Thyroid gland (tissue), 4 donors: ENCODE data around the gene DNAJB9. TPM values are rescaled to one million over a fixed set of nuclear protein-coding genes. Genes with fewer than 3 reads are reported as not detected.
A peak's percentile ranks its signal among the peaks of the same experiment; 100 is the strongest.

Source experiments
- DNase-seq, 2 donors: peaks; one replicate each; pipeline ENCODE4 v3.0.0-alpha.2; 2019
- H3K27ac ChIP-seq, 3 donors: fragments of 200-600 bp; sonication (generic); 1 replicate in 2 of 3; 2 replicates in 1 of 3; pipeline ENCODE4 v1.5.1; 2016 to 2019; ENCODE audit warnings: mild to moderate bottlenecking in 1 of 3, moderate library complexity in 1 of 3
- H3K27me3 ChIP-seq: fragments of 200-600 bp; sonication (generic); one replicate; pipeline ENCODE4 v1.5.1; 2019
- H3K36me3 ChIP-seq, 2 donors: fragments of 200-600 bp; sonication (generic); one replicate each; pipeline ENCODE4 v1.5.1; 2016 to 2019
- H3K4me1 ChIP-seq, 2 donors: fragments of 200-600 bp; sonication (generic); one replicate each; pipeline ENCODE4 v1.5.1; 2017 to 2019
- H3K4me3 ChIP-seq, 3 donors: fragments of 200-600 bp; sonication (generic); replicated peaks in 1 of 3; 1 replicate in 2 of 3; 2 replicates in 1 of 3; pipeline ENCODE4 v1.5.1; 2016; ENCODE audit warnings: mild to moderate bottlenecking in 1 of 3
- H3K9me3 ChIP-seq: fragments of 200-600 bp; sonication (generic); one replicate; pipeline ENCODE4 v1.5.1; 2017
- CTCF ChIP-seq, 6 experiments: fragments of 200-600 bp in 3 of 6; fragments of 450-650 bp in 3 of 6; sonication (generic) in 3 of 6; IDR thresholded peaks; one replicate each; pipeline ENCODE4 v1.5.1; 2016 to 2019; ENCODE audit warnings: antibody characterized with exemption in 6 of 6, mild to moderate bottlenecking in 2 of 6, inconsistent platforms in 1 of 6, moderate library complexity in 1 of 6
- POLR2A ChIP-seq, 2 donors: fragments of 450-650 bp; IDR thresholded peaks; one replicate each; pipeline ENCODE4 v1.6.1; 2017; ENCODE audit warnings: antibody characterized with exemption in 2 of 2, mild to moderate bottlenecking in 2 of 2, moderate library complexity in 1 of 2
- WGBS, 2 donors: methylation state at CpG; one replicate each; pipeline ENCODE4 v1.1.5; 2017; 5-methylcytosine and 5-hydroxymethylcytosine counted together
- intact Hi-C: fragments of 100-400 bp; cut with DNase I; formaldehyde crosslinking; loops from one replicate; pipeline ENCODE4 v1.15.1; 2023
- total RNA-seq, 4 donors: library from RNA; depleted of rRNA; stranded (reverse); fragments of >200 nt; gene quantifications; one replicate each; pipeline ENCODE4 v1.2.3, GENCODE V29; 2016

The DNAJB9 gene
- 100 to 1,000 TPM in 1 of 4 donors, 10 to 100 TPM in 3; 68.4 to 105 (median 92.0) TPM for total RNA-seq

GRCh38 chr7:108569381-108570145, at the start of gene DNAJB9, which contains the start of gene THAP5:
TSS of gene DNAJB9 (plus strand) at chr7:108569874. CDS start at chr7:108571727, 1,853 bp downstream.
TSS of gene THAP5 (minus strand) at chr7:108569706. CDS start at chr7:108569569, 137 bp downstream.
- peak within 1 kb of the TSS; percentile 92 to 97 (median 96) for H3K27ac ChIP-seq
- intact Hi-C loops = loop anchor here (5.0 kb wide), 1 partner anchor 42 kb away; the partner anchor contains the start of gene PNPLA8
- peak; percentile 99 to 100 for DNase-seq

GRCh38 chr7:108522780-108523179, 46.9 kb upstream of the DNAJB9 start:
- H3K9me3 ChIP-seq = no peaks in the 10 kb centered on the region
- intact Hi-C loops = no loop called here
- H3K4me1 ChIP-seq = peaks cover 17 to 18% of the 10 kb centered on the region in 2 donors
- DNase-seq = no peak
- WGBS, 2 donors = 90 to 92% methylated on average over 2 of the region's 2 CpGs
- no peaks in the 10 kb centered on the region for H3K27me3 ChIP-seq
- H3K36me3 ChIP-seq = peaks cover 0 to 6% of the 10 kb centered on the region in 2 donors
- H3K27ac ChIP-seq = no peak overlapping the region
- no peak overlapping the region for H3K4me3 ChIP-seq
- TF ChIP-seq POLR2A (IDR thresholded peaks at IDR 0.05) (no peak), CTCF (IDR thresholded peaks at IDR 0.05) (no peak)

More at GRCh38 chr7:108569381-108570145, at the start of gene DNAJB9, which contains the start of gene THAP5:
- WGBS, 2 donors = 0 to 1% methylated on average over 7 to 38 of the region's 65 CpGs
- TF ChIP-seq POLR2A (IDR thresholded peaks at IDR 0.05) (peak; percentile 92 to 100), CTCF (IDR thresholded peaks at IDR 0.05) (peak in 1 of 6 experiments; percentile 5)
- Histone ChIP-seq H3K4me1 (peaks cover 18 to 27% of the 10 kb centered on the region in 2 donors), H3K27me3 (no peaks in the 10 kb centered on the region), H3K4me3 (peak within 1 kb of the TSS; percentile 73 to 94 (median 80)), H3K9me3 (no peaks in the 10 kb centered on the region), H3K36me3 (peaks cover 0 to 6% of the 10 kb centered on the region in 2 donors)

- 0% methylated on average over 13 to 22 of the region's 22 CpGs for WGBS, 2 donors
- DNase-seq = peak; percentile 85 to 88
Measured at GRCh38 chr7:108525327-108525984, 44.2 kb upstream of the DNAJB9 start.

GRCh38 chr7:108525985-108526767, 43.5 kb upstream of the DNAJB9 start, which contains the start of gene PNPLA8:
TSS of gene PNPLA8 (minus strand) at chr7:108526135. CDS start at chr7:108515491, 10,644 bp downstream.
- DNase-seq = peak; percentile 100
- H3K27me3 ChIP-seq = no peaks in the 10 kb centered on the region
- peaks cover 17 to 18% of the 10 kb centered on the region in 2 donors for H3K4me1 ChIP-seq
- H3K9me3 ChIP-seq = no peaks in the 10 kb centered on the region
- TF ChIP-seq POLR2A (IDR thresholded peaks at IDR 0.05) (peak; percentile 66 to 93), CTCF (IDR thresholded peaks at IDR 0.05) (peak in 1 of 6 experiments; percentile 13)
- intact Hi-C loops = loop anchor here (5.0 kb wide), 1 partner anchor 41 kb away; the partner anchor contains the start of genes DNAJB9 and THAP5
- 0% methylated on average over 30 to 42 of the region's 64 CpGs for WGBS, 2 donors
- H3K36me3 ChIP-seq = no peaks in the 10 kb centered on the region
- peak within 1 kb of the TSS; percentile 85 to 99 (median 98) for H3K27ac ChIP-seq
- peak within 1 kb of the TSS; percentile 29 to 45 (median 43) for H3K4me3 ChIP-seq

More at GRCh38 chr7:108525327-108525984, 44.2 kb upstream of the DNAJB9 start:
- Histone ChIP-seq H3K36me3 (no peaks in the 10 kb centered on the region), H3K9me3 (no peaks in the 10 kb centered on the region), H3K27ac (peak overlapping the region; percentile 85 to 99 (median 98)), H3K4me1 (peaks cover 17 to 18% of the 10 kb centered on the region in 2 donors), H3K4me3 (peak overlapping the region; percentile 29 to 45 (median 31)), H3K27me3 (no peaks in the 10 kb centered on the region)
- intact Hi-C loops = loop anchor here (5.0 kb wide), 1 partner anchor 42 kb away; the partner anchor contains the start of genes DNAJB9 and THAP5
- TF ChIP-seq CTCF (IDR thresholded peaks at IDR 0.05) = peak in 1 of 6 experiments; percentile 3
- TF ChIP-seq POLR2A (IDR thresholded peaks at IDR 0.05) = no peak
